ENCODE results near the gene ABT1. TPM values are rescaled to one million over a fixed set of nuclear protein-coding genes. Genes with fewer than 3 reads are reported as not detected.

ABT1 gene
- total and polyA plus RNA-seq, 4 donors: 13.4 to 20.9 (median 16.9) TPM

DNA sequence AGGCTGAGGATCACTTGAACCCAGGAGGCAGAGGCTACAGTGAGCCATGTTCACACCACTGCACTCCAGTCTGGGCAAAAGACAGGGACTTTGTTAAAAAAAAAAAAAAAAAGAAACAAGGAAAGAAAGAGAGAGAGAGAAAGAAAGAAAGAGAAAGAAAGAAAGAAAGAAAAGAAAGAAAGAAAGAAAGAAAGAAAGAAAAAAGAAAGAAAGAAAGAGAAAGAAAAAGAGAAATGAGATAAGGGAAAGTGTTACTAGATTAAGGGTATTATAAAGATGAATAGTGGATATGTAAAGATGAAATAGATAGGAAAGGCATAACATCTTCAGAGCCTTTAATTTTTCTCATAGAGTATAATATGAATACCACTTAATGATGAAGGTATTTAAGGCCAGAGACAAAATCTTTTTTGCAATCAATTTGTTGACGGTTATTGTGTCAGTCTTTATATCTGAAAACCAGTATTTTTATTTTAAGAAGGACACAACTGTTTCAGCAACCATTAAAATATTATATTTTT is 26.6 kb downstream of the ABT1 start:
- Histone ChIP-seq H3K27ac (ENCODE audit: low read depth in 1 of 2, low read length in 1 of 2) (no peak overlapping the region), H3K4me1 (ENCODE audit: control insufficient read depth in 5 of 5, insufficient read depth in 5 of 5, low read length in 5 of 5) (no peaks in the 10 kb centered on the region), H3K4me3 (no peak overlapping the region), H3K27me3 (ENCODE audit: control insufficient read depth in 3 of 3, insufficient read depth in 3 of 3, low read length in 2 of 3) (no peaks in the 10 kb centered on the region), H3K36me3 (ENCODE audit: control insufficient read depth in 4 of 4, insufficient read depth in 4 of 4, low read length in 4 of 4) (no peaks in the 10 kb centered on the region), H3K9ac (ENCODE audit: insufficient read depth in 1 of 2, low read length in 2 of 2) (no peak overlapping the region), H3K9me3 (ENCODE audit: control insufficient read depth in 4 of 4, insufficient read depth in 3 of 4, low read length in 3 of 4) (peaks cover 0 to 7% (median 3%) of the 10 kb centered on the region in 4 donors)
- WGBS, 2 donors: 0 to 92% methylated on average over 1 of the region's 1 CpG
- no peak for DNase-seq
- ATAC-seq (ENCODE audit: insufficient read depth, low FRiP score): no peak
- TF ChIP-seq, protein P1, sequence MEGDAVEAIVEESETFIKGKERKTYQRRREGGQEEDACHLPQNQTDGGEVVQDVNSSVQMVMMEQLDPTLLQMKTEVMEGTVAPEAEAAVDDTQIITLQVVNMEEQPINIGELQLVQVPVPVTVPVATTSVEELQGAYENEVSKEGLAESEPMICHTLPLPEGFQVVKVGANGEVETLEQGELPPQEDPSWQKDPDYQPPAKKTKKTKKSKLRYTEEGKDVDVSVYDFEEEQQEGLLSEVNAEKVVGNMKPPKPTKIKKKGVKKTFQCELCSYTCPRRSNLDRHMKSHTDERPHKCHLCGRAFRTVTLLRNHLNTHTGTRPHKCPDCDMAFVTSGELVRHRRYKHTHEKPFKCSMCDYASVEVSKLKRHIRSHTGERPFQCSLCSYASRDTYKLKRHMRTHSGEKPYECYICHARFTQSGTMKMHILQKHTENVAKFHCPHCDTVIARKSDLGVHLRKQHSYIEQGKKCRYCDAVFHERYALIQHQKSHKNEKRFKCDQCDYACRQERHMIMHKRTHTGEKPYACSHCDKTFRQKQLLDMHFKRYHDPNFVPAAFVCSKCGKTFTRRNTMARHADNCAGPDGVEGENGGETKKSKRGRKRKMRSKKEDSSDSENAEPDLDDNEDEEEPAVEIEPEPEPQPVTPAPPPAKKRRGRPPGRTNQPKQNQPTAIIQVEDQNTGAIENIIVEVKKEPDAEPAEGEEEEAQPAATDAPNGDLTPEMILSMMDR (IDR thresholded peaks at IDR 0.05; ENCODE audit: control extremely low read depth, extremely low read depth): no peak

DNA sequence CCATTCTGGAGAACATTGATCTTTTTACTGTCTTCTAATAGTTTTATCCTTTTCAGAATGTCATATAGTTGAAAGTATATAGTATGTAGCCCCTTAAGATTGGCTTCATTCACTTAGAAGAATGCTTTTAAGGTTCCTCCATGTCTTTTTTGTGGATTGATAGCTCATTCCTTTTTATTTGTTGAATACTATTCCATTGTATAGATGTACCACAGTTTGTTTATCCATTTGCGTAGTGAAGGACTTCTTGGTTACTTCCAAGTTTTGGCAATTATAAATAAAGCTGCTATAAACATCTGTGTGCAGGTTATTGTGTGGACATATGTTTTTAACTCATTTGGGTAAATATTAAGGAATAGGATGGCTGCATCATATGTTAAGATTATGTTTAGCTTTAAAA is 27.8 kb downstream of the ABT1 start:
- no peak for DNase-seq
- WGBS, 2 donors: 88 to 93% methylated on average over 1 of the region's 1 CpG
- no peak for ATAC-seq (ENCODE audit: insufficient read depth, low FRiP score)

DNA sequence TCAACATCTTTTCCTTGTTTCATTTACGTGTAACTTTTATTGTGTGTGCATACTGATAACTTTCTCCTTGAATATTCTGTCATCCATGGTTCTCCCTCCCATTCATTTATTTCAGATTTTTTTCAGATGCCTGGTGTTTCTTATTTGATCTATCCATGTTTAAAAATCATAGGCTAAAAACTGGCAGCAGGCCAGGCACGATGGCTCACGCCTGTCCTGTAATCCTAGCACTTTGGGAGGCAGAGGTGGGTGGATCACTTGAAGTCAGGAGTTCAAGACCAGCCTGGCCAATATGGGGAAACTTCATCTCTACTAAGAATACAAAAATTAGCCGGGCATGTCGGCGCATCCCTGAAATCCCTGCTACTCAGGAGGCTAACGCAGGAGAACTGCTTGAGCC is 31.1 kb downstream of the ABT1 start:
- no peak overlapping the region for H3K27ac ChIP-seq (ENCODE audit: low read depth in 1 of 2, low read length in 1 of 2)
- WGBS, 2 donors: 84% methylated on average over 7 of the region's 7 CpGs
- no peak overlapping the region for H3K9ac ChIP-seq (ENCODE audit: insufficient read depth in 1 of 2, low read length in 2 of 2)
- no peaks in the 10 kb centered on the region for H3K36me3 ChIP-seq (ENCODE audit: control insufficient read depth in 4 of 4, insufficient read depth in 4 of 4, low read length in 4 of 4)
- peaks cover 0 to 7% (median 3%) of the 10 kb centered on the region in 4 donors for H3K9me3 ChIP-seq (ENCODE audit: control insufficient read depth in 4 of 4, insufficient read depth in 3 of 4, low read length in 3 of 4)
- DNase-seq (no peak), ATAC-seq (ENCODE audit: insufficient read depth, low FRiP score) (no peak)
- H3K4me3 ChIP-seq: no peak overlapping the region
- H3K4me1 ChIP-seq (ENCODE audit: control insufficient read depth in 5 of 5, insufficient read depth in 5 of 5, low read length in 5 of 5): no peaks in the 10 kb centered on the region
- H3K27me3 ChIP-seq (ENCODE audit: control insufficient read depth in 3 of 3, insufficient read depth in 3 of 3, low read length in 2 of 3): no peaks in the 10 kb centered on the region
- TF ChIP-seq, protein P1 (IDR thresholded peaks at IDR 0.05; ENCODE audit: control extremely low read depth, extremely low read depth): no peak

More for the DNA sequence above, 27.8 kb downstream of the ABT1 start:
- Histone ChIP-seq H3K36me3 (ENCODE audit: control insufficient read depth in 4 of 4, insufficient read depth in 4 of 4, low read length in 4 of 4) (no peaks in the 10 kb centered on the region), H3K4me1 (ENCODE audit: control insufficient read depth in 5 of 5, insufficient read depth in 5 of 5, low read length in 5 of 5) (no peaks in the 10 kb centered on the region), H3K9me3 (ENCODE audit: control insufficient read depth in 4 of 4, insufficient read depth in 3 of 4, low read length in 3 of 4) (peaks cover 0 to 7% (median 3%) of the 10 kb centered on the region in 4 donors), H3K27ac (ENCODE audit: low read depth in 1 of 2, low read length in 1 of 2) (no peak overlapping the region), H3K4me3 (no peak overlapping the region), H3K27me3 (ENCODE audit: control insufficient read depth in 3 of 3, insufficient read depth in 3 of 3, low read length in 2 of 3) (no peaks in the 10 kb centered on the region), H3K9ac (ENCODE audit: insufficient read depth in 1 of 2, low read length in 2 of 2) (no peak overlapping the region)
- TF ChIP-seq, protein P1 (IDR thresholded peaks at IDR 0.05; ENCODE audit: control extremely low read depth, extremely low read depth): no peak

DNA sequence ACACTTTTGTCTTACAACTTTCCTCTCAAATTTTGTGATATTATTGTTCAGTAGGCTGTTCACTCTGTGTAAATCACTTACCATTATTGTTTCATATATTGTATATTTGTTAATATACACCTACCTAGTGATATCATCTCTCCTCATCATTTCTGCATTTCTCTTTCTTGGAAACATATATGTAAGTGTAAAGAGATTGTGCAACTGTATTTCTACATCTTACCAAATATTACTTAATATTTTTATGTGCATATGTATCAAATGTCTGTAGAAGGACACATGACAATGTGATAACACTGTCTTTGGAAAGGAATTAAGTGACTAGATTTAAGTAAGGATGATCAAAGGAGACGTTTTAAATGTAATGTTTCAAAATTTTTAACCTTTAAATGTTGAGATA is 32.6 kb downstream of the ABT1 start:
- Histone ChIP-seq H3K27ac (ENCODE audit: low read depth in 1 of 2, low read length in 1 of 2) (no peak overlapping the region), H3K4me1 (ENCODE audit: control insufficient read depth in 5 of 5, insufficient read depth in 5 of 5, low read length in 5 of 5) (no peaks in the 10 kb centered on the region), H3K27me3 (ENCODE audit: control insufficient read depth in 3 of 3, insufficient read depth in 3 of 3, low read length in 2 of 3) (no peaks in the 10 kb centered on the region), H3K36me3 (ENCODE audit: control insufficient read depth in 4 of 4, insufficient read depth in 4 of 4, low read length in 4 of 4) (peaks cover 0 to 3% (median 1%) of the 10 kb centered on the region in 4 donors), H3K4me3 (no peak overlapping the region), H3K9ac (ENCODE audit: insufficient read depth in 1 of 2, low read length in 2 of 2) (no peak overlapping the region), H3K9me3 (ENCODE audit: control insufficient read depth in 4 of 4, insufficient read depth in 3 of 4, low read length in 3 of 4) (peaks cover 0 to 6% (median 3%) of the 10 kb centered on the region in 4 donors)
- DNase-seq (no peak), ATAC-seq (ENCODE audit: insufficient read depth, low FRiP score) (no peak)
- TF ChIP-seq, protein P1 (IDR thresholded peaks at IDR 0.05; ENCODE audit: control extremely low read depth, extremely low read depth): no peak
- WGBS, 2 donors: 42 to 74% methylated on average over 1 of the region's 1 CpG
